T47D (cell line): ENCODE results near the gene METTL21C.

Experiments
- DNase-seq, 2 experiments: peaks; one replicate each; pipeline versions ENCODE4 v3.0.0 to v3.0.0-alpha.2; 2011 to 2012; ENCODE audit warnings: low read depth in 1 of 2, low spot score in 1 of 2
- JUND ChIP-seq: IDR thresholded peaks from 2 replicates; pipeline ENCODE4 v1.6.1; 2012; ENCODE audit warnings: low read depth
- in situ Hi-C: cut with HindIII; loops from 2 replicates; pipeline ENCODE4 v1.10.0; 2016; ENCODE audit warnings: low sequenced_read_pairs, low pct_unique_long_range_greater_than_20kb

The METTL21C gene

GRCh38 chr13:102704238-102705058 is 9.6 kb upstream of the METTL21C start:
- no peak for TF ChIP-seq JUND
- DNase-seq: peak in 1 of 2 experiments; percentile 25
- in situ Hi-C loops: no loop called here

GRCh38 chr13:102703726-102704035 is 8.8 kb upstream of the METTL21C start:
- in situ Hi-C loops: no loop called here
- no peak for DNase-seq
- no peak for TF ChIP-seq JUND

- in situ Hi-C loops: no loop called here
- no peak for DNase-seq
- TF ChIP-seq JUND: no peak
These were observed 8.3 kb upstream of the METTL21C start for GRCh38 chr13:102702965-102703725.

- TF ChIP-seq JUND: no peak
- in situ Hi-C loops: no loop called here
These were observed 6.5 kb upstream of the METTL21C start for GRCh38 chr13:102701331-102701730.

GRCh38 chr13:102700088-102701031 is 5.5 kb upstream of the METTL21C start:
- in situ Hi-C loops: no loop called here
- DNase-seq: no peak
- TF ChIP-seq JUND: no peak

More at GRCh38 chr13:102701331-102701730, 6.5 kb upstream of the METTL21C start:
- DNase-seq: no peak

- in situ Hi-C loops: no loop called here
- no peak for TF ChIP-seq JUND
- DNase-seq: no peak
These were observed 4.7 kb upstream of the METTL21C start for GRCh38 chr13:102699504-102699903.

GRCh38 chr13:102698649-102698980 is 3.8 kb upstream of the METTL21C start:
- in situ Hi-C loops: no loop called here
- no peak for TF ChIP-seq JUND
- DNase-seq: no peak

GRCh38 chr13:102697929-102698648 is 3.2 kb upstream of the METTL21C start:
- TF ChIP-seq JUND: no peak
- in situ Hi-C loops: no loop called here
- no peak for DNase-seq

- in situ Hi-C loops: no loop called here
- DNase-seq: no peak
- TF ChIP-seq JUND: no peak
These were observed 2.4 kb upstream of the METTL21C start for GRCh38 chr13:102697264-102697663.

- in situ Hi-C loops: no loop called here
- no peak for DNase-seq
These were observed 1.6 kb upstream of the METTL21C start for GRCh38 chr13:102696465-102696864.

GRCh38 chr13:102693776-102694175 is 1.1 kb downstream of the METTL21C start:
- TF ChIP-seq JUND: no peak
- no peak for DNase-seq

More at GRCh38 chr13:102696465-102696864, 1.6 kb upstream of the METTL21C start:
- no peak for TF ChIP-seq JUND

GRCh38 chr13:102693250-102693649 is 1.6 kb downstream of the METTL21C start:
- DNase-seq: no peak
- no peak for TF ChIP-seq JUND
- in situ Hi-C loops: no loop called here

More at GRCh38 chr13:102693776-102694175, 1.1 kb downstream of the METTL21C start:
- in situ Hi-C loops: no loop called here
